K562 (cell line): Measurements from ENCODE around the gene ICAM3. TPM values are rescaled to one million over a fixed set of nuclear protein-coding genes. Genes with fewer than 3 reads are reported as not detected.
A peak's percentile ranks its signal among the peaks of the same experiment; 100 is the strongest.

ENCODE experiments used
- ATAC-seq: fragments of 200-7000 bp; cut with Tn5 transposase; 3 replicates; pipeline ENCODE4 v1.9.1; 2020; ENCODE audit warnings: moderate library complexity
- BruUV-seq: library from RNA; stranded (reverse); fragments of 400-500 nt; replicated peaks from 2 replicates; lab custom pipeline; 2021; lab: Mats Ljungman, UMichigan
- CTCF ChIA-PET: fragments of 300-600 bp; formaldehyde crosslinking; extraction: SDS; loops from one replicate; lab custom pipeline; 2021; ENCODE audit warnings: low intra/inter-chr PET ratio; lab: Yijun Ruan, JAX
- POLR2A ChIA-PET: fragments of 300-600, 350-650 bp; sonication (Branson Sonifier 250); formaldehyde crosslinking; extraction: SDS; loops from one replicate; lab custom pipeline; 2021; ENCODE audit warnings: antibody characterized with exemption, inconsistent platforms; lab: Yijun Ruan, JAX
- DNase-seq, 4 experiments: peaks; one replicate each; pipeline versions ENCODE4 v3.0.0 to v3.0.0-alpha.2; 2011 to 2018; ENCODE audit warnings: low spot score in 3 of 4, mixed read lengths in 3 of 4; ENCODE audit errors: extremely low read depth in 1 of 4
- FAIRE-seq: peaks from 2 replicates; lab custom pipeline; 2011; peaks lifted over from hg19 to GRCh38; lab: Jason Lieb, UNC
- H2AFZ ChIP-seq: 2 replicates; pipeline ENCODE4 v1.6.0; 2011; ENCODE audit warnings: low read depth, low read length, control low read depth, inconsistent platforms
- H3K27ac ChIP-seq: fragments of 200-600 bp; 3 replicates; pipeline ENCODE4 v1.8.0; 2011; ENCODE audit warnings: low read depth, mild to moderate bottlenecking, control low read depth, inconsistent platforms, low read length, moderate library complexity, mixed read lengths; ENCODE audit errors: extremely low read depth
- H3K27me3 ChIP-seq, 2 experiments: fragments of 300-600 bp in 1 of 2; 2 replicates in 1 of 2; 3 replicates in 1 of 2; pipeline versions ENCODE4 v1.6.0 to v1.8.0; 2011; ENCODE audit warnings: inconsistent platforms in 2 of 2, low read length in 2 of 2, mild to moderate bottlenecking in 1 of 2, mixed read lengths in 1 of 2, moderate library complexity in 1 of 2; ENCODE audit not compliant: control insufficient read depth in 2 of 2, insufficient read depth in 2 of 2
- H3K36me3 ChIP-seq: fragments of 300-600 bp; 3 replicates; pipeline ENCODE4 v1.8.0; 2011; ENCODE audit warnings: mild to moderate bottlenecking, low read length, inconsistent platforms; ENCODE audit not compliant: control insufficient read depth, insufficient read depth
- H3K4me1 ChIP-seq, 2 experiments: fragments of 200-600 bp in 1 of 2; replicated peaks in 1 of 2; 2 replicates in 1 of 2; 3 replicates in 1 of 2; pipeline versions ENCODE4 v1.5.1 to v1.8.0; 2011; ENCODE audit warnings: inconsistent platforms in 2 of 2, low read length in 2 of 2, mild to moderate bottlenecking in 1 of 2, mixed read lengths in 1 of 2, moderate library complexity in 1 of 2; ENCODE audit not compliant: control insufficient read depth in 2 of 2, insufficient read depth in 2 of 2
- H3K4me2 ChIP-seq: 2 replicates; pipeline ENCODE4 v1.6.1; 2011; ENCODE audit warnings: low read length, control low read depth, inconsistent platforms, mixed read lengths; ENCODE audit not compliant: insufficient read depth
- H3K4me3 ChIP-seq: fragments of 200-600 bp; sonication (generic), shearing (Covaris generic); 2 replicates; pipeline ENCODE4 v1.5.1; 2016; ENCODE audit warnings: control low read depth, inconsistent platforms
- H3K79me2 ChIP-seq: fragments of 200-600 bp; 3 replicates; pipeline ENCODE4 v1.8.0; 2011; ENCODE audit warnings: low read length, inconsistent platforms; ENCODE audit not compliant: control insufficient read depth, insufficient read depth
- H3K9ac ChIP-seq, 2 experiments: 2 replicates each; pipeline versions ENCODE4 v1.6.0 to v1.6.1; 2011; ENCODE audit warnings: low read depth in 2 of 2, low read length in 2 of 2, control low read depth in 1 of 2, inconsistent platforms in 1 of 2, mild to moderate bottlenecking in 1 of 2, mixed read lengths in 1 of 2; ENCODE audit not compliant: insufficient read depth in 1 of 2
- H3K9me1 ChIP-seq: one replicate; pipeline ENCODE4 v1.6.0; 2011; ENCODE audit warnings: inconsistent platforms, mild to moderate bottlenecking, low read length, moderate library complexity; ENCODE audit not compliant: control insufficient read depth, insufficient read depth
- H3K9me3 ChIP-seq: replicated peaks from 2 replicates; pipeline ENCODE4 v1.5.1; 2011; ENCODE audit warnings: low read depth, low read length, inconsistent platforms; ENCODE audit not compliant: control insufficient read depth, insufficient read depth
- H4K20me1 ChIP-seq: replicated peaks from 2 replicates; pipeline ENCODE4 v1.6.1; 2011; ENCODE audit warnings: low read length, inconsistent platforms, mixed read lengths; ENCODE audit not compliant: control insufficient read depth, insufficient read depth
- BACH1 ChIP-seq: fragments of 200-800 bp; sonication (Bioruptor generic); IDR thresholded peaks from 2 replicates; pipeline ENCODE4 v1.6.1; 2016; ENCODE audit warnings: missing genetic modification characterization, missing compliant biosample characterization
- CREB1 ChIP-seq, 2 experiments: sonication (generic) in 1 of 2; formaldehyde crosslinking in 1 of 2; IDR thresholded peaks; 2 replicates each; pipeline versions ENCODE4 v1.6.1 to v1.8.0; 2012 to 2022; ENCODE audit warnings: inconsistent platforms in 1 of 2, mild to moderate bottlenecking in 1 of 2, missing genetic modification reagents in 1 of 2, moderate library complexity in 1 of 2
- CTBP1 ChIP-seq: fragments of 450-650 bp; IDR thresholded peaks from 2 replicates; pipeline ENCODE4 v1.6.1; 2016; ENCODE audit warnings: borderline replicate concordance
- ETV5 ChIP-seq: sonication (generic); formaldehyde crosslinking; IDR thresholded peaks from 2 replicates; pipeline ENCODE4 v1.4.0; 2020; ENCODE audit warnings: low read depth, mild to moderate bottlenecking, missing genetic modification reagents
- FOXO4 ChIP-seq: fragments of 450-650 bp; formaldehyde crosslinking; IDR thresholded peaks from 2 replicates; pipeline ENCODE4 v1.4.0; 2020; ENCODE audit warnings: mild to moderate bottlenecking, moderate library complexity
- GABPB1 ChIP-seq: sonication (generic); formaldehyde crosslinking; IDR thresholded peaks from 2 replicates; pipeline ENCODE4 v1.8.0; 2022; ENCODE audit warnings: mild to moderate bottlenecking, missing genetic modification reagents
- GABPB2 ChIP-seq: fragments of 250-450 bp; sonication (Bioruptor Pico); conservative IDR thresholded peaks from 2 replicates; pipeline ENCODE4 v1.5.1; 2021; ENCODE audit warnings: mild to moderate bottlenecking
- HNRNPUL1 ChIP-seq: fragments of 200-400 bp; formaldehyde crosslinking; IDR thresholded peaks from 2 replicates; pipeline ENCODE4 v1.6.1; 2017; ENCODE audit warnings: low read length
- NCOA1 ChIP-seq: fragments of 450-650 bp; IDR thresholded peaks from 2 replicates; pipeline ENCODE4 v1.6.1; 2016; ENCODE audit warnings: low read depth
- NR2C2 ChIP-seq, 2 experiments: fragments of 200-800 bp in 1 of 2; sonication (Bioruptor generic) in 1 of 2; sonication (generic) in 1 of 2; formaldehyde crosslinking in 1 of 2; IDR thresholded peaks; 2 replicates each; pipeline versions ENCODE4 v1.6.1 to v1.8.0; 2016 to 2022; ENCODE audit warnings: mild to moderate bottlenecking in 1 of 2, missing compliant biosample characterization in 1 of 2, missing genetic modification characterization in 1 of 2, missing genetic modification reagents in 1 of 2
- NRF1 ChIP-seq, 2 experiments: fragments of 450-650 bp; IDR thresholded peaks in 1 of 2; conservative IDR thresholded peaks in 1 of 2; 2 replicates each; pipeline ENCODE4 v1.6.1; 2014; ENCODE audit warnings: mild to moderate bottlenecking in 2 of 2
- RBFOX2 ChIP-seq: fragments of 200-400 bp; formaldehyde crosslinking; IDR thresholded peaks from 2 replicates; pipeline ENCODE4 v1.6.1; 2017; ENCODE audit warnings: low read depth, mild to moderate bottlenecking, low read length, moderate library complexity
- SP1 ChIP-seq: sonication (generic); formaldehyde crosslinking; IDR thresholded peaks from 2 replicates; pipeline ENCODE4 v1.8.1; 2022; ENCODE audit warnings: mild to moderate bottlenecking, missing genetic modification reagents
- SUPT5H ChIP-seq: fragments of 450-650 bp; IDR thresholded peaks from 2 replicates; pipeline ENCODE4 v1.6.1; 2016
- TCF3 ChIP-seq: sonication (generic); formaldehyde crosslinking; IDR thresholded peaks from 2 replicates; pipeline ENCODE4 v1.4.0; 2020; ENCODE audit warnings: mild to moderate bottlenecking, missing genetic modification reagents
- ZNF507 ChIP-seq: conservative IDR thresholded peaks from 2 replicates; pipeline ENCODE4 v1.6.1; 2017; ENCODE audit warnings: missing genetic modification characterization, missing compliant biosample characterization
- WGBS: fragments of 100-300 bp; shearing (Covaris generic); methylation state at CpG from one replicate; pipeline ENCODE4 v1.1.6; 2016; ENCODE audit warnings: low coverage, mixed read lengths; ENCODE audit not compliant: insufficient coverage; ENCODE audit errors: missing lambda C conversion rate; 5-methylcytosine and 5-hydroxymethylcytosine counted together
- in situ Hi-C: fragments of 300-500 bp; cut with MboI; formaldehyde crosslinking; loops from 4 replicates; pipeline ENCODE4 v1.15.0; 2018; ENCODE audit warnings: inconsistent platforms, mixed read lengths
- intact Hi-C: fragments of 100-400 bp; cut with micrococcal nuclease; formaldehyde crosslinking; loops from 2 replicates; pipeline ENCODE4 v1.14.2; 2022
- polyA plus RNA-seq, 8 experiments: library from polyadenylated mRNA; depleted of rRNA in 4 of 8; stranded (reverse) in 5 of 8; unstranded in 3 of 8; fragments of >200 nt; fragmentation: Nextera tagmentation in 2 of 8; fragmentation: Illumina TruSeq in 1 of 8; extraction: Ambion mirVana in 2 of 8; extraction: Trizol in 1 of 8; gene quantifications; 2 replicates each; pipeline versions ENCODE4 v1.2.1 to v1.2.3, GENCODE V29; 2011 to 2014; ENCODE audit warnings: inconsistent platforms in 1 of 8, missing spikeins in 1 of 8
- total RNA-seq, 7 experiments: library from RNA; depleted of rRNA in 6 of 7; stranded (reverse); fragments of >200 nt in 6 of 7; fragmentation: Illumina TruSeq in 2 of 7; extraction: Trizol in 2 of 7; gene quantifications; 2 replicates each; pipeline versions ENCODE4 v1.2.1 to v1.2.3, GENCODE V29; 2011 to 2021; ENCODE audit warnings: low replicate concordance in 1 of 7

Gene ICAM3
- total and polyA plus RNA-seq, 9 of the 15 experiments (the other 6 are each of a cell fraction or from before 2014, with no cell fraction given): 6.5 to 39.5 (median 24.2) TPM

GRCh38 chr19:10292206-10292788, 47.1 kb downstream of the ICAM3 start (continued):
- peak; percentile 83 for TF ChIP-seq GABPB1 (CRISPR knock-in tag)
- TF ChIP-seq SUPT5H: peak; percentile 59; the same call in 1 of the 2 replicates
- TF ChIP-seq NRF1 (conservative IDR thresholded peaks at IDR 0.05 in 1 of 2, IDR thresholded peaks at IDR 0.05 in 1 of 2): peak; percentile 86 to 89
- TF ChIP-seq SP1 (CRISPR knock-in tag): peak; percentile 94
- 0 out of 2 replicates have a peak, but pooled peaks have one; percentile 34 for TF ChIP-seq ETV5 (CRISPR knock-in tag)
- TF ChIP-seq NR2C2 (CRISPR knock-in tag; IDR thresholded peaks at IDR 0.05): no peak
- TF ChIP-seq NR2C2 (tag; IDR thresholded peaks at IDR 0.05): peak; percentile 74; the same call in 1 of the 2 replicates
- peak; percentile 41; the same call in 1 of the 2 replicates for TF ChIP-seq CREB1 (IDR thresholded peaks at IDR 0.05)
- peak; percentile 22; the same call in 1 of the 2 replicates for TF ChIP-seq CREB1 (CRISPR knock-in tag; IDR thresholded peaks at IDR 0.05)
- TF ChIP-seq NCOA1: peak; percentile 50; the same call in 1 of the 2 replicates
- TF ChIP-seq TCF3 (CRISPR knock-in tag): peak; percentile 43
- TF ChIP-seq, all 486 proteins: peak for 52

- no peak overlapping the region; the same call in 1 of the 2 replicates for H2AFZ ChIP-seq
- no peak for ATAC-seq
- H3K27ac ChIP-seq: peak overlapping the region; percentile 96
- in situ Hi-C loops (no loop called here), intact Hi-C loops (no loop called here)
- peak overlapping the region; percentile 99 for H3K4me2 ChIP-seq
- TSS peak; percentile 22 for BruUV-seq
- peaks cover 12 to 90% of the 10 kb centered on the region in 2 experiments; a peak in 4 of 5 replicates for H3K4me1 ChIP-seq
- ChIA-PET CTCF (no interaction called here), POLR2A (interaction anchor here (0.6 to 1.3 kb wide), 13 partner anchors 8 to 280 kb away, joined by 3 to 7 read pairs (median 3); partner anchors contain the start of genes ICAM1 and RAVER1)
- no peaks in the 10 kb centered on the region; the same call in 1 of the 2 replicates for H4K20me1 ChIP-seq
- H3K27me3 ChIP-seq: no peaks in the 10 kb centered on the region
- peaks cover 38% of the 10 kb centered on the region; the same call in 2 of the 3 replicates for H3K36me3 ChIP-seq
- peak overlapping the region; percentile 91 to 99 for H3K9ac ChIP-seq
- peak overlapping the region; percentile 79 for H3K4me3 ChIP-seq
- H3K79me2 ChIP-seq: peaks cover 85% of the 10 kb centered on the region
- 1% methylated on average over 49 of the region's 49 CpGs for WGBS
- peak in 1 of 4 experiments; percentile 13 for DNase-seq
- no peaks in the 10 kb centered on the region for H3K9me1 ChIP-seq
- peaks cover 2% of the 10 kb centered on the region; the same call in 1 of the 2 replicates for H3K9me3 ChIP-seq
- peak; percentile 29 for FAIRE-seq
- TF ChIP-seq GABPB2 (CRISPR knock-in tag) (no peak), FOXO4 (CRISPR knock-in tag) (no peak), ZNF507 (tag) (no peak), RBFOX2 (0 out of 2 replicates have a peak, but pooled peaks have one; percentile 7), CREB1 (IDR thresholded peaks at IDR 0.05) (no peak), CREB1 (CRISPR knock-in tag; IDR thresholded peaks at IDR 0.05) (peak; percentile 8; the same call in 1 of the 2 replicates), HNRNPUL1 (no peak), CTBP1 (no peak; the same call in 1 of the 2 replicates), BACH1 (tag) (no peak)
Observed at GRCh38 chr19:10291554-10292205, 47.7 kb downstream of the ICAM3 start.
